ENCODE results near the gene VSIG8.

- TF ChIP-seq POLR2A (IDR thresholded peaks at IDR 0.05; ENCODE audit: low read depth, low read length) (peak; percentile 71), USF2 (IDR thresholded peaks at IDR 0.05; ENCODE audit: low read depth, low read length) (no peak), RAD21 (IDR thresholded peaks at IDR 0.05; ENCODE audit: low read length) (peak; percentile 10; the same call in 1 of the 2 replicates), SMC3 (IDR thresholded peaks at IDR 0.05; ENCODE audit: low read depth, low read length) (no peak), CTCF (conservative IDR thresholded peaks at IDR 0.05; ENCODE audit: low read depth, low read length) (no peak), CEBPB (IDR thresholded peaks at IDR 0.05; ENCODE audit: low read depth, low read length) (no peak), BHLHE40 (IDR thresholded peaks at IDR 0.05; ENCODE audit: low read depth, low read length) (no peak), MXI1 (IDR thresholded peaks at IDR 0.05; ENCODE audit: borderline replicate concordance, low read depth, low read length) (peak; percentile 68; the same call in 1 of the 2 replicates)
Observed at GRCh38 chr1:159854693-159855192, 7.7 kb downstream of the VSIG8 start.

Data from IMR-90 (cell line).